ENCODE data around the gene NABP1.
A peak's percentile ranks its signal among the peaks of the same experiment; 100 is the strongest.

NABP1 gene

DNA sequence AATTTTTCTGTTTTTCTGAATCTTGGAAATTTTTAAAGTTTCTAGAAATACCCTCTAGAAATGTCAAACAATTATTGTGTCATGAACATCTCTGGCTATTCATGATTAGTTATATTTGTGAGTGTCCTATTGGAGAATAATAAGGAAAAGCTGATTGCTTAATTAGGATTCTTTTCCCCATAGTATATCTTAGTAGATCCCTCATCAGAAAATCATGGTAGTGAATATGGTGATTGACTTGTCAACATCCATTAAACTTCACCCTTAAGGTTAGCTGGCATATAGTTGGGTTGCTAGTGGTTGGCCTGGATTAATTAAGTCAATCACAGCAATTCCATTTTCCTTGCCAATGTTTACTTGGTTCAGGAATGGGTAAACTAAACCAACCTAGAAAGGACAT is 18.7 kb upstream of the NABP1 start:
- no peak for TF ChIP-seq CTCF (IDR thresholded peaks at IDR 0.05; ENCODE audit: insufficient read depth, low read depth, low read length, missing control alignments)
- H3K4me3 ChIP-seq (ENCODE audit: low read depth, low read length): no peak overlapping the region
- DNase-seq (ENCODE audit: low read depth): no peak

- no peak for TF ChIP-seq CTCF (IDR thresholded peaks at IDR 0.05; ENCODE audit: insufficient read depth, low read depth, low read length, missing control alignments)
- no peak for DNase-seq (ENCODE audit: low read depth)
- H3K4me3 ChIP-seq (ENCODE audit: low read depth, low read length): no peak overlapping the region
Measured at GRCh38 chr2:191660575-191660974, 17.4 kb upstream of the NABP1 start.

- peak; percentile 29 for DNase-seq (ENCODE audit: low read depth)
- TF ChIP-seq CTCF (IDR thresholded peaks at IDR 0.05; ENCODE audit: insufficient read depth, low read depth, low read length, missing control alignments): no peak
- no peak overlapping the region for H3K4me3 ChIP-seq (ENCODE audit: low read depth, low read length)
Measured at GRCh38 chr2:191661097-191661924, 16.6 kb upstream of the NABP1 start.

GRCh38 chr2:191664823-191665677 is 12.9 kb upstream of the NABP1 start:
- no peak for TF ChIP-seq CTCF (IDR thresholded peaks at IDR 0.05; ENCODE audit: insufficient read depth, low read depth, low read length, missing control alignments)
- no peak overlapping the region for H3K4me3 ChIP-seq (ENCODE audit: low read depth, low read length)
- DNase-seq (ENCODE audit: low read depth): no peak

- H3K4me3 ChIP-seq (ENCODE audit: low read depth, low read length): no peak overlapping the region
- no peak for TF ChIP-seq CTCF (IDR thresholded peaks at IDR 0.05; ENCODE audit: insufficient read depth, low read depth, low read length, missing control alignments)
- no peak for DNase-seq (ENCODE audit: low read depth)
Measured at GRCh38 chr2:191666226-191666625, 11.7 kb upstream of the NABP1 start.

GRCh38 chr2:191666732-191667131 is 11.2 kb upstream of the NABP1 start:
- no peak for TF ChIP-seq CTCF (IDR thresholded peaks at IDR 0.05; ENCODE audit: insufficient read depth, low read depth, low read length, missing control alignments)
- H3K4me3 ChIP-seq (ENCODE audit: low read depth, low read length): no peak overlapping the region
- peak; percentile 82 for DNase-seq (ENCODE audit: low read depth)

All from GM12865 (cell line).